CD4-positive, alpha-beta T cell treated with Interleukin-1 beta for 1 hour (primary cell): ENCODE measurements around the gene SPTBN5.

Experiments used
- DNase-seq, 2 donors: peaks; one replicate each; pipeline ENCODE4 v3.0.0-alpha.2; 2020 to 2022

The SPTBN5 gene

DNA sequence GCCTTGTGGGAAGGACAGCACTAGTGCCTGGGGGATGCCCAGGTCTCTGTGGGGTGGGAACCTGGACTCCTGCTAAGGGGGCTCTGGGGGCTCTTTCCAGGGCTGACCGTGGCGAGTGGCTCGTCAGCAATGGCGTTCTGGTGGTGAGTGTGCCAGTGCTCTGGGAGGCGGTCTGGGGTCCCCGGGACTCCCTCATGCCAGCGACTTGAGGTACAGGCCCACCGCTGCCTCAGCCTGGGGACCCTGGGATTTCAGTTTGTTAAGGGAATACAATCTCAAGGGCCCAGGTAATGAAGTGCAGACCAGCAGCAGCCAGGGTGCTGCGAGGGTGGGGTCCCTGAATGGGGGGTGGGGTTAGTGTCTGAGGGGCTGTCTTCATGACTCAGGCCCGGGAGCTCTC, 52.7 kb downstream of the SPTBN5 start:
- DNase-seq = no peak

DNA sequence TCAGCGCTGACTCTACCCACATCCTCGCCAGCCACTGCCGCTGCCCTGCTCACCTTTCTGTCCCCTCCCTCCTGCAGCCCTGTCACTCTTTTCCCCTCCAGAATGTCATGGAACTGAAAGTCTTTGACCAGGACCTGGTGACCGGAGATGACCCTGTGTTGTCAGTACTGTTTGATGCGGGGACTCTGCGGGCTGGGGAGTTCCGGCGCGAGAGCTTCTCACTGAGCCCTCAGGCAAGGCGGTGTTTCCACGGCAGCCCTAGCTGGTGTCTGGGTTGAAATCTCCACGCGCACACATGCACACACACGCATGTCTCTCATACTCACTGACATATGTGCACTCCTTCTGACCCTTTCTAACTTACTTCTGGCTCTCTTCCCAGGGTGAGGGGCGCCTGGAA, 53.2 kb downstream of the SPTBN5 start:
- DNase-seq = no peak

DNA sequence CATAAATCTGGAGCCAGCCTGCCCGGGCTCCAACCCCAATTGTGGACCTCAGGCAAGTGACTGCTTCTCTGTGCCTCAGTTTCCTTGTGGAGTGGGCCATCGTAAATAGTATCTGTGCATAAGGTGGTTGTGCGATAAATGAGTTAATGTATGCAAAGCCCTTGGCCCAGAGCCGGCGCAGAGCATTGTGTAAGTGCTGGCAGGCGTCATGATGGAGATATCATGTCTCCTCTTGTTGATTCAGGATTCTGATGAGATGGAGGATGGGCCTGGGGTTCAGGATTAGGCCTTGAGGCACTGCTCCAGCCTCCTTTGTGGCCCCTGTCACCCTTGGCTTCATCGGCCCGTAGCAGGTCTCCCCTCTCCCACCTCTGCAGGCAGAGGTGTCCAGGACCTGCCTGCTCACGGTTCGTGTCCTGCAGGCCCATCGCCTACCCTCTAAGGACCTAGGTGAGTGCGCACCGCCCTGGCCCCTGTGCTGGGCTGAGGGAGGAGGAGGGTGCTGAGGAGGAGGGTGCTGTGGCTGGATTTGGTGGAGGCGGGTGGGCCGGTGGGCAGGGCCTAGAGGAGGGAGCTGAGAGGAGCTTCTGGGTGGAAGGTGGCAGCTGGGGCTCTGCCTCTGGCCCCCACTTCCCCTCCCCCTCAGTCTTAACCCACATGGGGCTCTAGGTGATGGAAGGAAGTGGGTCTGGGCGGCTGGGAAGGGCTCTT, 53.9 kb downstream of the SPTBN5 start:
- DNase-seq = no peak

DNA sequence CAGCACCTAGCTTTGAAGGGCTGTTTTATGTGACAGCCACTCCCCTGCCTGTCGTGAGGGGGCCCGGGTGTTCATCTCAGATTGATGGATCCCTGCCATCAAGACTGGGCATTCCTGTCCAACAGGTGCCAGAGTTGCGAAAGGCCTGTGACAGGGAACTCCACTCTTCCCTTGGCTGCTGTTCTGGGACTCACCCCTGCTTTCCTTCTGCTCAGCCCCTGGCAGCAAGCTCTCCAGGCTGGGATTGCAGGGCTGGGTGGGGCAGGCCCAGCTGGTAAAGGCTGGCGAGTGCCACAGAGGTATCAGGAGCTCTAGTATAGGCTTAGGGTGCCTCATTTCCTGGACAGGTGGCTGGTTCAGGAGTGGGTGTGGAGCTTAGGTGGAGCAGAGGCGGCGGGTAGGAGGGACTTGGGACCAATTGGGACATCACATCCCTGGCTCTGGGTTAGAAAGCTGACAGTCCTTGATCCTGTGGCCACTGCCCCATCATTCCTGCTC, 55.4 kb downstream of the SPTBN5 start, which contains the start of gene PLA2G4B:
PLA2G4B (plus strand) TSS at position 448 of the 498 bp plus-strand sequence. CDS start 67 bp downstream, outside the sequence.
- no peak for DNase-seq

DNA sequence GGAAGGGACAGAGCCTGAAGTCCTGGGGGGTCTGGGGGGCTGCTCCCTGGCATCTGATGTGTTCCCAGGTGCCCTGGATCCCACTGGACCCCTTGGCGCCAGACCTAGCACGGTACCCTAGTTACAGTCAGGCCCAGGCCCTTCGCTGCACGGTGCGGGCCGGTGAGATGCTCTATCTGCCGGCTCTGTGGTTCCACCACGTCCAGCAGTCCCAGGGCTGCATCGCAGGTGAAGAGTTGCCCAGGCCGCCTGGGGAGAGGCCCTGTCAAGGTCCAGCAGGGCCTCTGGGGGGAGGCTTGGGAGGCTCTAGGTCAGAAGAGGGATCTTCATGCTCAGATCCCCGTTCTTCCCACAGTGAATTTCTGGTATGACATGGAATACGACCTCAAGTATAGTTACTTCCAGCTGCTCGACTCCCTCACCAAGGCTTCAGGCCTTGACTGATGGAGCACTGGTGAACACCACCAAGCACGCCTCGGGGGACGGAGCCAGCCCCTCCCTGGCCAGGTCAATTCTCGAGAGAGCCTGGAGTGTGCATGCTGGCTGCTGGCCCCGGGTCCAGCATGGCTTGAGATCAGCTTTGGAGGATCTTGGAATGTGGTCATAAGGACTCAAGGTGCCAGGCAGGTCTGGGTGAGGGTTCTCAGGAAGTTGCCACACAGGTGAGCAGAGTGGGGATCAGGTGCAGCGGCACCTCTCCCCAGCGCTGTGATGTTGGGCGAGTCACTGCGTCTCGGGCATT, 57.0 kb downstream of the SPTBN5 start:
- DNase-seq = no peak

DNA sequence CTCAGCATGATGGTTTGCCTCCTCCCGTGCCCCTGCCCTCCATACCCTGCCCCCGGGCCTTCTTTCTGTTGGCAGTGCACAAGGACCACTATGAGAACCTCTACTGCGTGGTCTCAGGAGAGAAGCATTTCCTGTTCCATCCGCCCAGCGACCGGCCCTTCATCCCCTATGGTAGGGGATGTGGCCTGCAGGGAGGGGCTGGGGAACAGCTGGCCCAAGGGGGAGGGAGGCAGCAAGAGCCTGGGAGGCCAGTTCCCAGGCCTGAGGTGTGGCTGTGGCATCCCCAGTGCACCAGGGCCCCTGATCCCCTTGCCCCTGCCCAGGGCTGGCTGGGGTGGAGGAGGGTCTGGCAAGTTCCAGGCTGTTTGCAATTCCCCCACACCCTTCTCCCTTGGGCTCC, 57.8 kb downstream of the SPTBN5 start:
- DNase-seq = no peak

DNA sequence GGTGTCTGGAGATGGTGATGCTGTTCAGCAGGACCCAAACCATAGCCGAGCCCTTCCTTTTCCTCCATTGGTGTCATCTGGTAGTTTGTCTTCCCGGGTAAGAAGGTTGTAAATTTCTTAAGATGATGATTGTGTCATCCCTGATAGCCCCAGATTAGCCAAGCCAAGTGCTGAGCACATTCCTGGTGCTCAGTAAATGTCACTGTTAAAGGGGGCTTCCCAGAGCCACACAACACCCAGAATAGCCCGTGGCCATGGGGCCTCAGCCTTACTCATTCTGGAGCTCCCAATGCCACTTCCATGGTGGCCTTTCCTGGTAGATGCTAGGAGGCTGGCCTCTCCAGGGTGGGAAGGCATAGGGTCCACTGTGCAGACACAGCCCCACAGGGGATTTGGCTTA, 59.8 kb downstream of the SPTBN5 start:
- DNase-seq = no peak

DNA sequence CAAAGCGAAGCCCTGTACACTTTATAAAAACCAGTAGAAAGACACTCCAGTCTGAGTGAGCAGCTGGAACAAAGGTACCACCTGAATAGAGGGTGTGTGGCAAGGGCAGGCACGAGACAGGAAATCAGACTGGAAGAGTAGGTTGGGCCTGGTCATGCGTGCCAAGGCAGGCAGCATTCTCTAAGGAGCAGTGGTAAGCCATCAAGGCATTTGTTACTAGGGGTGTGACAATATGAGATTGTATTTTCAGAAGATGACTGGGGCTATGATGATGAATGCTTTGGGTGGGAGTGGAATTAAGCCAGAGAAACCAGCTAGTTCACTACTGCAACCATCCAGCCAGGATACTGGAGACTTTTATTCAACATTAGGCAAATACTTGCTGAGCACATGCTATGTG, 61.0 kb downstream of the SPTBN5 start:
- DNase-seq = no peak

DNA sequence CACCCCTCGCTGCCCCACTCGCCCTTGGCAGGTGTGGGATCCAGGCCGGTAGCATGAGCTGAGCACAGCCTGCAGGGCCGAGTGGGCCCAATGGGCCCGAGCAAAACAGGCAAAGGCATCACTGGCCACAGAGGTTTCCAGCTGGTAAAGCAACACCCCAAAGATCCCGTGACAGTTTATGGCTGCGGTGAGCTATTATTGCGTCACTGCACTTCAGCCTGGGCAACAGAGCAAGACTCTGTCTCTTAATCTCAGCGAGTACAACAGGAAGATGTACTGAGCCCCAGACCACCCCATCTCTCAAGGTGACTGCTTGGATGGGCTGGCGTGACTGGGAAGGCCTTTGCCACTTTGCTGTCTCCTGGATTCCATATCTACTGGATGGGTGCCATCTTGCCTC, 61.6 kb downstream of the SPTBN5 start:
- DNase-seq = no peak

DNA sequence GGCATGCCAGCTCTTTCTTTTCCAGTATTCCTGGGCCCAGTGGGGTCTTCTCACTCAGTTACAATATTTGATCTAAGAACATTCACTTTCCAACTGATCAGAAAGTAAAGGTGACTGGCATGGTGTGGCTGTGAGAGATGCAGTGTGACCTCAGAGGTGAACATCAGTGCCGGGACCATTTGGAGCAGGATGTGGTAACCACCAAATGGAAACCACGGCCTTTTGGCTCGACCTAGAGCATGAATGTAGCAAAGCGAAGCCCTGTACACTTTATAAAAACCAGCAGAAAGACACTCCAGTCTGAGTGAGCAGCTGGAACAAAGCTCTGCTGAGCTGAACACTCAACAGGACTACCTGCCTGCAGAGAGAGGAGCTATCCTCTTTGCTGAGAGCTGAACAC, 62.6 kb downstream of the SPTBN5 start:
- DNase-seq = peak; percentile 21 to 50

DNA sequence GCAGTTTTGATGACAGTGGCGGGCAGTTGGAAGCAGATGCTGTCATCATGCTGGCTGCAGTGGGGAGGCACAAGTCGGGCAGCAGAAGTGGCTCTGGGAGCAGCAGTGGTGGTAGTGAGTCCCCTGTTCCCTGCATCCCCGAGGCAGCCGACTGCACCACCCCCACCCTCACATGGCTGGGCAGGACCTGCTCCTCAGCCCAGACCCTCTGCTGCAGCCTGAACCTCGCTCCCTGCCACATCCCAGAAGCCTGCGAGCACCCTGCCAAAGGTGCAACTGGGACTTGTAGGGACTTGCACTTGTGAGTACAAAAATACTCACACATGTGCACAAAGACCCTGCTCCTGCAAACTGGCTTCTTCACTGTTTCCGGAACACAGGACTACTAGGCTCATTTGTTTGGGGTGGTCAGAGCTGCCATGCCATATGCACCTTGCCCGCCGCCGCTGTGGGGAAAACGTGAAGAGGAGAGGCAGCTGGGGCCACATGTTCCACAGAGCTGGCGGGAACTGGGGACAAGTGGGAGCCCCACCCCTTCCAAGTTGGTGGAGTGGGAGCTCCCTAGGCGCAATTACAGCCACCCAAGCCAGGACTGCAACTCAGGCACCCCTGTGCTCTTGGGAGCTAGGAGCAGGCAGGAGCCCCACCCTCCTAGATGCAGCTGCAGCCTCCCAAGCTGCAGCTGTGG, 63.8 kb downstream of the SPTBN5 start:
- no peak for DNase-seq

DNA sequence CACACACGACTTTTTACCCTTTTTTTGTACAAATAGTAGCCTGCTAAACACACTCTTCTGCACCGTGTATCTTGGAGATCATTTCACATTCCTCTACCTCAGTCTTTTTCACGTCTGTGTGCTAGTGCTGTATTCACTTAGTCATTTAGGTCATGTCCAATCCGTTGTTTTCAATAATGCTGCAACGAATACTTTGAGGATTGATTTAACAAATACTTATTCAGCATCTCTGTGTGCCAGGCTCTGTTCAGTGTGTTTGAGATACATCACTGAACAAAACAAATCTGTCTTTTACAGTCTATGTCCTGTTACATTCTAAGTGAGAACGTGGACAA, 65.1 kb downstream of the SPTBN5 start:
- no peak for DNase-seq

DNA sequence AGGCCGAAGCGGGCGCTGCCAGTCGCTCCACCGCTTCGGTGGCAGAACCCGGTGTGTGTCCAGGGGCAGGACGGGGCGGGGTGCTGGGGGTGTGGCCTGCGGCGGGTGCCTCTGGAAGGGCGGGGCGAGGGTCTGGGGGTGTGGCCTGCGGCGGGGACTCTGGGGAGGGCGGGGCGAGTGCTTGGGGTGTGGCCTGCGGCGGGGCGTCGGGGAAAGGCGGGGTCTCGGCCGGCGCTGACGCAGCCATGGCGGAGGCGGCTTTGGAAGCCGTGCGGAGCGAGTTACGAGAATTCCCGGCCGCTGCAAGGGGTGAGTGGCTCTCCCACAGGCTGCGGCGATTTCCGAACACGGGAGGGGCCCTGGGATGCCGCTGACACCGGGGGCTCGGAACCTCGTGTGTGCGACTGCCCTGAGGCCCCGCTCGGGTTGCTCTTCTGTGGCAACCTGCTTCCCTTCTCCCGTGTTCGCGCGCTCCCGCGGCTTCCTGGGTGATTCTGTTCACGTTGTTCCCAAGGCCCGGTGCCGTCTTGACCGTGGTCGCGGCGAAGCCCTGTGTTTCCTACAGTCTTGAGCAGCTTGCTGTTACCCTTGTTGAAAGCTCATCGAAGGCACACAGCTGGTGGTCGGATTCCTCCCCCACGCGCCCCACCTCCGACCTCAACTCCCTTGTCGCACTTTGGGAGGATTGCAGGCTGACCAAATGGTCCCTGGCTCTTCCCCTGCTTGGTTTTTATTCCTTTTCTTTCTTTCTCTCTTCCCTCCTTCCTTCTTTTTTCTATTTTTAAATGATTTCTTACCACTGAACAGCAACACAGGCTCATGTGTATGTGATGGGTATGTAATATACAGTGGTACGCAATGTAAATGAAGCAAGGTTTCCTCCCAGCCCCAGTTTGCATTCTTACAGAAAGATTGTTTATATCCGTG, 65.7 kb downstream of the SPTBN5 start, which contains the start of gene JMJD7:
JMJD7 (plus strand) TSS at position 213 of the 927 bp plus-strand sequence; CDS start at position 246, 33 bp downstream.
- DNase-seq = peak; percentile 90 to 93

DNA sequence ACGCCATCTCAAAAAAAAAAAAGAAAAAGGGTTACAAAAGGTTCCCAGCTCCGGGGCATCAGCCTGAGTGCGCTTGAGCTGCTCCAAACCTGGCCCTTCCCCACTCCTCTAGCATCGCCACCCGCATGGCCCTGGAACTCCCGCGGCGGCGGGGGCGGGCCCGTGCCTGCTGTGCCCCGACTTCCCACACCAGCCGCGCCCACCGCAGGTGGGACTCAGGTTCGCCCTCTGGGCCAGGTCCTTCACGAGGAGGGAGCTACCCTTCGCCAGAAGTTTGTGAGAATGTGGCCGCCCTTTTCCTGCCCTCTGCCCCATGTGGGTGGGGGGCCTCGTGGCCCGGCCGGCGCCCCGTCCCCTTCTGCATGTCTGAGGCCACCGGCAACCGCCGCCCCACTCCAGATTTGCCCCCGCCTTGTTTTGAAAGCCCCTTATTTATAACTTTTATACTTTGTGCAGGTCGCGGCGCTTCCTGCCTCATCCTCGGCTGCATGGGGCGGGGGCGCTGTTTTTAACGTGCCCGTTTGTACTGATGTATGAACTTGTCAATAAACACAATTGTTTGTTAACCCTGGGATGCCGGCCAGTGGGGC, 66.5 kb downstream of the SPTBN5 start:
- peak in 1 of 2 donors; percentile 17 for DNase-seq

DNA sequence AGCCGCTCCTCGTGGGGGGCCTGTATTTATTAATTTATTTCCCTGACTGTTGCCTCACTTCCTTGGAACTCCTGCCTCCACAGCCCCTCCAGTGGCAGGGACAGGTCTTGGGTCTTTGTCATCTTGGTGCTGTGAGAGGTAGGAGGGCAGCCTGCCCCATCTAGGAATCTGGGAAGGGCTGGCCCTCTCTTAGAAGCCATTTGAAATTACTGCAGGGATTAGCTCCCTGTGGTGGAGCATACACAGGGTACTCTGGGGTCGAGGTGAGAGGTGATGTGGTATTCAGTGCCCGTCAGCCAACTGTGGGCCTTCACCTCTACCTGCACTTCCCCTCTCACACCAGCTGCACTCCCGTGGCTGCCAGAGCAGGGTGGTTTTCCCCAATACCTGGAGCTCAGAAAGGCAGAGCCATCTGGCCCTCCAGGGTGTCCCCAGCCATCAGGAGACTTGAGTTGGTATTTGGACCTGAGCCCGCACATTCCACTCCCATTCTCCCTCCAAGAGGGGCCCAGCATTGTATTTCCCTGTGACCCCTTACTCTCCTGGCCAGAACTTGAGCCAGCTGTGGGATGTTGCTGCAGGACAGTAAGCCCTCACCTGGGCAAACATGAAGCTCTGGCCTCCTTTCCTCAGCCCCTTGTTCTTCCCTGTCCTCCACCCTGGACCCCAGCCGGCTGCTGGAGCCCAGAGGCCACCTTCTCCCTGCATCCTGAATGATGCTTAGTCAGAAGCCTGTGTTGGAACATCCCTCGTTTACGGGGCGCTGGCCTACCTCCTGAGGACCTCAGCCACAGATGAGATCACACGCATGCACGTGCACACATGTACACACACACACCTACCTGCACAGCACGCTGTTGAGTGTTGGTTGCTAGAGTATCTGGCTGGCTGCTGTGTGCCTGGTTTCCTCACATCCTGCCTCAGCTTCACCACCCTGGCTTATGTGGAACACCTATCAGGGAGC, 68.0 kb downstream of the SPTBN5 start:
- DNase-seq = no peak

DNA sequence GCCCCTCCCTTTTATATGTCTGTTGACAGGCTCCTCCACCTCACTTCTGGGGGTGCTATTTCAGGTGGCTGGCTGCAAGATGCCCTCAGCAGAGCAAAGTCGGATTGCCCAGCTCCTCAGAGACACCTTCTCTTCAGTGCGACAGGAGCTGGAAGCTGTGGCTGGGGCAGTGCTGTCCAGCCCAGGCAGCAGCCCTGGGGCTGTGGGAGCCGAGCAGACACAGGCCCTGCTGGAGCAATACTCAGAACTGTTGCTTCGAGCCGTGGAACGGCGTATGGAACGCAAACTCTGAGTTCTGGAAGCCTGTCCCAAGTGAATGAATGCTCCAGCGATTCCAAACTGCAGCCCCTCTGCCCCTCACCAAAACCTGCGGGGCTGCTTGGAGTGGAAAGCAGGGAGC, 68.7 kb downstream of the SPTBN5 start:
- no peak for DNase-seq

DNA sequence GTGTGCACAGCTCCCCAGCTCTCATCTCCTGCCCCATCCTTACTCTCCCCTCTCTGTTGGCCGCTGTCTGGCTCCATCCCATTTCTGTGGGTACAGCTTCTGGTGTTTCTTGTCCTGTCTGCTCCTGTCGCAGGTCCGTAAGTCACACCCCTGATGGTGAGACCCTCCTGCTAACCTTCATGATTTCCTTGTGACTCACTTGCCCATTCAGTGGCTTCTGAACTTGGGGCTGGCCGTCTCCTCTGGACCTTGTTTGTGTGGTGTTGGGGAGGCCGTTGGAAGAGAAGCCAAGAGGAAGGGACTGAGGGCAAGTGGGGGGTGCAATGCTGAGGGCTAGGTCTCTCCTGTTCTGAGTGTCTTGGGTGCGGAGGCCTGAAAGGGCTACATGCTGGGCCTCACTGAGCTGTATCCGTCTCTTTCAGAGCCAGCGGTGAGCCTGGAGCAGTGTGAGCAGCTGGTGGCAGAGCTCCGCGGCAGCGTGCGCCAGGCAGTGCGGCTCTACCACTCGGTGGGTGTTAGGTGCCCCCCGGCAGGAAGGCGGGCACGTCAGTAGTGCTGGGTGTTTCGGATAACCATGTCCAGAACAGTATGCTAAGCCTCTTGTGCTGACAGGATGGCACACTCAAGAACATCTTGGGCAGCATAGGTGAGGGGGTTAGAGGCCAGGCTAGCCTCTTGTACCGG, 69.6 kb downstream of the SPTBN5 start:
- DNase-seq = no peak

DNA sequence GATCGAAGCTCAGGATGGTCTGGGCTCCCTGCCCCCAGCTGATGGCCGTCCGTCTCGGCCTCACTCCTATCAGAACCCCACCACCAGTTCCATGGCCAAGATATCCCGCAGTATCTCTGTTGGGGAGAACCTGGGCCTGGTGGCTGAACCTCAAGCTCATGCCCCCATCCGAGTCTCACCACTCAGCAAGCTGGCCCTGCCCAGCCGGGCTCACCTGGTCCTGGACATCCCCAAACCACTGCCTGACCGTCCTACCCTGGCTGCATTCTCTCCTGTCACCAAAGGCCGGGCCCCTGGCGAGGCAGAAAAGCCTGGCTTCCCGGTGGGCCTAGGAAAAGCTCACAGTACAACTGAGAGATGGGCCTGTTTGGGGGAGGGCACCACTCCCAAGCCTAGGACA, 70.4 kb downstream of the SPTBN5 start:
- DNase-seq = no peak

DNA sequence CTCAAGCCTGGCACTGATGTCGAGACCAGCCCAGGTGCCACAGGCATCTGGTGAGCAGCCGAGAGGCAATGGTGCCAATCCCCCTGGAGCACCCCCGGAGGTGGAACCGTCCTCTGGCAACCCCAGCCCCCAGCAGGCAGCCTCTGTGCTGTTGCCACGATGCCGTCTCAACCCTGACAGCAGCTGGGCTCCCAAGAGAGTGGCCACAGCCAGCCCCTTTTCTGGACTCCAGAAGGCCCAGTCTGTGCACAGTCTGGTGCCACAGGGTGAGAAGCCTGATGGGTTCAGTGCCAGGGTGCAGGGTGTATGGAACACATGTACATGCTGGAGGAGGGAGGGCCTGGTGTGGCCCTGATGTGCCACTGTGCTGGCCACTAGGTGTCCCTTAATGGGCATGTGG, 70.9 kb downstream of the SPTBN5 start:
- DNase-seq = no peak

DNA sequence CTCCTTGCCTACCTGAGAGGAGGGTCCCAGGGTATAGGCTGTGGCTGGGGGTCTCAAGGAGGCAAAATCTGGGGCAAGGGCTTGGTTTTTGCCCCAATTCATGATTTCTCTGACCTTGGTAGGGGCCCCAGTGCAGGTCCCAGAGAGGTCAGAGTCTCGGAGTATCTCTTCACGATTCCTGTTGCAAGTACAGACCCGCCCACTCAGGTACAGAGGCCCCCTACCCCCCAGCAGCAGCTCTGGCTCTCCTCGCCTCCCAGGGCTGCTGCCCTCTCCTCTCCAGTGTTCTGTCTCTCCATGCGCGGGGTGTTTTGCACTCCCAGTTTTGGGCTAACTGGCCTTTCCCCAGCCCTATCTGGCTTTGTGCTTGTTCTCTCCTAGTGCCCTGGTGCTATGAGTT, 71.4 kb downstream of the SPTBN5 start:
- no peak for DNase-seq
